ENCODE data around the gene PEX13. TPM values are rescaled to one million over a fixed set of nuclear protein-coding genes. Genes with fewer than 3 reads are reported as not detected.

The PEX13 gene
- total RNA-seq, 1 donor from 2014 or later = 20.3 TPM

- intact Hi-C loops (cut with micrococcal nuclease) = no loop called here
Observed at GRCh38 chr2:61059382-61059781, 41.9 kb downstream of the PEX13 start.

GRCh38 chr2:61065714-61066709 is 48.5 kb downstream of the PEX13 start, which contains the start of gene SANBR:
SANBR (plus strand) TSS chr2:61065871; CDS start chr2:61070351, 4,480 bp downstream.
- intact Hi-C loops (cut with micrococcal nuclease) = loop anchor here (1.0 to 10.0 kb wide), 6 partner anchors 49 to 409 kb away; partner anchors contain the start of genes PAPOLG, PEX13, REL and USP34

- intact Hi-C loops (cut with micrococcal nuclease) = no loop called here
Observed at GRCh38 chr2:61074100-61074499, 56.6 kb downstream of the PEX13 start.

GRCh38 chr2:61085883-61086282 is 68.4 kb downstream of the PEX13 start:
- intact Hi-C loops (cut with micrococcal nuclease) = no loop called here

GRCh38 chr2:61089797-61090196 is 72.3 kb downstream of the PEX13 start:
- intact Hi-C loops (cut with micrococcal nuclease) = no loop called here

GRCh38 chr2:61090386-61090921 is 72.9 kb downstream of the PEX13 start:
- intact Hi-C loops (cut with micrococcal nuclease) = no loop called here

- intact Hi-C loops (cut with micrococcal nuclease) = no loop called here
Observed at GRCh38 chr2:61091485-61091884, 74.0 kb downstream of the PEX13 start.

GRCh38 chr2:61096438-61096837 is 78.9 kb downstream of the PEX13 start:
- intact Hi-C loops (cut with micrococcal nuclease) = no loop called here

- intact Hi-C loops (cut with micrococcal nuclease) = no loop called here
Observed at GRCh38 chr2:61100801-61101200, 83.3 kb downstream of the PEX13 start.

Other genes starting within 250 kb of the PEX13 start
- 18.2 TPM in 2 replicates for gene REL, start 136.1 kb upstream of the PEX13 start, total RNA-seq
- 6.1 and 7.6 TPM in 2 replicates for gene PUS10, start 535 bp downstream of the PEX13 start, total RNA-seq
- 9.1 and 13.0 TPM in 2 replicates for gene SANBR, start 48.2 kb downstream of the PEX13 start, total RNA-seq
- 2.9 and 7.0 TPM in 2 replicates for gene C2orf74, start 144.5 kb downstream of the PEX13 start, total RNA-seq

Measured in T-helper 2 cell treated with Interferon-gamma antibody and Interleukin-4, amounts not matched to agents 100 ng/mL and 5 ng/mL, for 36 hours (primary cell).